LNCaP clone FGC (cell line): ENCODE data around the gene FGFRL1.

Source experiments
- DNase-seq: peaks from one replicate; pipeline ENCODE4 v3.0.0-alpha.2; 2011; ENCODE audit warnings: low read depth
- H3K4me3 ChIP-seq: 2 replicates; pipeline ENCODE4 v1.5.1; 2011; ENCODE audit warnings: mild to moderate bottlenecking, low read depth, low read length, control low read depth
- TF ChIP-seq, protein P1 (sequence below): IDR thresholded peaks from 2 replicates; pipeline ENCODE4 v1.5.1; 2012; ENCODE audit warnings: mild to moderate bottlenecking; ENCODE audit not compliant: control insufficient read depth, insufficient read depth; ENCODE audit errors: extremely low read depth

FGFRL1 gene

GRCh38 chr4:1011022-1011665, at the start of gene FGFRL1:
Gene FGFRL1, plus strand, starts transcription at chr4:1011626. Its CDS starts 860 bp downstream, at chr4:1012486.
- DNase-seq: peak; percentile 52
- H3K4me3 ChIP-seq: peak within 1 kb of the TSS; percentile 73
- TF ChIP-seq, protein P1, sequence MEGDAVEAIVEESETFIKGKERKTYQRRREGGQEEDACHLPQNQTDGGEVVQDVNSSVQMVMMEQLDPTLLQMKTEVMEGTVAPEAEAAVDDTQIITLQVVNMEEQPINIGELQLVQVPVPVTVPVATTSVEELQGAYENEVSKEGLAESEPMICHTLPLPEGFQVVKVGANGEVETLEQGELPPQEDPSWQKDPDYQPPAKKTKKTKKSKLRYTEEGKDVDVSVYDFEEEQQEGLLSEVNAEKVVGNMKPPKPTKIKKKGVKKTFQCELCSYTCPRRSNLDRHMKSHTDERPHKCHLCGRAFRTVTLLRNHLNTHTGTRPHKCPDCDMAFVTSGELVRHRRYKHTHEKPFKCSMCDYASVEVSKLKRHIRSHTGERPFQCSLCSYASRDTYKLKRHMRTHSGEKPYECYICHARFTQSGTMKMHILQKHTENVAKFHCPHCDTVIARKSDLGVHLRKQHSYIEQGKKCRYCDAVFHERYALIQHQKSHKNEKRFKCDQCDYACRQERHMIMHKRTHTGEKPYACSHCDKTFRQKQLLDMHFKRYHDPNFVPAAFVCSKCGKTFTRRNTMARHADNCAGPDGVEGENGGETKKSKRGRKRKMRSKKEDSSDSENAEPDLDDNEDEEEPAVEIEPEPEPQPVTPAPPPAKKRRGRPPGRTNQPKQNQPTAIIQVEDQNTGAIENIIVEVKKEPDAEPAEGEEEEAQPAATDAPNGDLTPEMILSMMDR: no peak

GRCh38 chr4:962231-963208, 48.9 kb upstream of the FGFRL1 start:
- DNase-seq: peak; percentile 64
- TF ChIP-seq, protein P1: peak; percentile 20; the same call in 1 of the 2 replicates
- H3K4me3 ChIP-seq: peak overlapping the region; percentile 70

- peak overlapping the region; percentile 70 for H3K4me3 ChIP-seq
- TF ChIP-seq, protein P1: no peak
- DNase-seq: no peak
Measured at GRCh38 chr4:963276-964225, 47.9 kb upstream of the FGFRL1 start.

DNA sequence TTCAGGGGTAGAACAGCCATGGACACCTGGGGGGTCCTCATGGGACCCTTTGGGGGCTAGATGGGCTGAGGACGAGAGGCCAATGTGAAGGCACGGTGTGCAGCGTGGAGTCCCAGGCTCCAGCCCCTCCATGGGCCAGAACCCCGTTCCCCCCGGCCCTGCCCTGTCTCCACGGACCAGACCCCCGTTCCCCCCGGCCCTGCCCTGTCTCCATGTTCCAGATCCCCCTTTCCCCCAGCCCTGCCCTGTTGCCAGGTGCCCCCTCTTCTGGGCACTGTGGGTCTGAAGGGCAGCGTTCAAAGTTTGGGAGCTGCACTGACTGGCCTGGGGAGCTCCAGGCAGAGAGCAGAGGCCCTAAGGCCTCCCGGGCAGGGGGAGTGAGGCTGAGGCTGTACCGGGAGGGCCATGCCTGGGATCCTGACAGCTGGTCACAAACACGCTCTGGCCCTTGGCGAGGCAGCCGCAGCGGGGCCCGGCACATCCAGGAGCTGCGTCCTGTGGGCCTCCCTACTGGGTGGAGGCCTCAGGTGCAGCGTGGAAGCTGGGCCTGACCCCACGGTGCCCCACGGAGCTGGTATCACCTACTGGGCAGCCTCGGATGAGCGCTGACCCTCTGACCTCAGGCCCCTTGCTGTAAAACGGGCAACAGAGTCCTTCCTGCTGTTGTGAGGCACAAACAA, 46.9 kb upstream of the FGFRL1 start:
- TF ChIP-seq, protein P1: no peak

DNA sequence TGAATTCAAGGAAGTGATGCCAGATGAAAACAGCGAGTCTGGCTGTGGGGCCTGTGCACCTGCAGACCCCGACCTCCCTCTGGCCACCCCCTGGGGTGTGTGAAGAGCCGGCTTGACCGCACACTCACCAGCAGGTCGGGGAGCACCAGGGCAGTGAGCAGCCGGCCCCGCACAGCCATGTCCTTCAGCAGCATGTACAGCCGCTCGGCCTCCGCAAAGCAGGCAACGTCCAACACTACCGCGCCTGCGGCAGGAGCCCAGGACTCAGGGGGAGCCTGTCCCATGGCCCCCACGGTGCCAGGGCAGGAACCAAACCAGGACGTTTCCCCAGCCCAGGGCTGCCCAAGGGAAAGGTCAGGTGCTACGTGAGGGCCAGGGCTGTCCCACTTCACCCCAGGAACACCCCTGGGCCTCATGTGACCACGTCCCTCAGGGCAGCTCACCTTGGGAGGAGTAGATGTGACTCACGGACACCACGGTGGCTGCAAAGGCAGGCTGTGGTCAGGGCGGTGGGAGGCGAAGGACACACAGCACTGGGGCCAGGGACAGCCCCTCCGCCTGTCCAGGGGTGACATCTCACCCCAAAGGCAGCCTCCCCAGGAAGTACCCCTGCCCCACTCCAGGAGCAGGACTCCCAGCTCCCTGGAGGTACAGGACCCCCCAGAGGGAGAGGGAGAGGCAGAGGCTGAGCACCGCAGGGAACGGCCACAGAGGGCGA, 46.2 kb upstream of the FGFRL1 start:
- no peak for DNase-seq
- H3K4me3 ChIP-seq: no peak overlapping the region
- TF ChIP-seq, protein P1: no peak

More for the DNA sequence above, 46.9 kb upstream of the FGFRL1 start:
- no peak for DNase-seq
- H3K4me3 ChIP-seq: no peak overlapping the region
